ENCODE data around the gene STX1B. TPM values are rescaled to one million over a fixed set of nuclear protein-coding genes. Genes with fewer than 3 reads are reported as not detected.
"Not testable (repeated sequence)": the region's sequence is repeated elsewhere in the genome, so short reads cannot be mapped to it uniquely, and the experiment has no call there.

STX1B gene
- total RNA-seq, 2 experiments from 2014 or later, result 3.5 to 3.6 TPM

- Mint-ChIP-seq H3K27ac (no peak overlapping the region), H3K27me3 (peaks cover 3% of the 10 kb centered on the region), H3K36me3 (peaks cover 13% of the 10 kb centered on the region), H3K9me3 (ENCODE audit: low read depth) (no peaks in the 10 kb centered on the region), H3K4me1 (peaks cover 27% of the 10 kb centered on the region), H3K4me3 (no peak overlapping the region)
- DNase-seq (no peak), ATAC-seq (no peak)
- CTCF ChIA-PET, result no interaction called here
Measured at GRCh38 chr16:31031276-31031675, 20.8 kb upstream of the STX1B start.

GRCh38 chr16:31029272-31029671, 18.8 kb upstream of the STX1B start:
- CTCF ChIA-PET, result interaction anchor here (0.9 kb wide), 1 partner anchor 15 kb away, joined by 3 read pairs; no protein-coding TSS in a partner anchor
- Mint-ChIP-seq H3K36me3 (peaks cover 5% of the 10 kb centered on the region), H3K4me1 (peaks cover 16% of the 10 kb centered on the region), H3K4me3 (no peak overlapping the region), H3K27ac (no peak overlapping the region), H3K27me3 (peaks cover 3% of the 10 kb centered on the region), H3K9me3 (ENCODE audit: low read depth) (no peaks in the 10 kb centered on the region)
- no peak for DNase-seq
- ATAC-seq, result no peak

- CTCF ChIA-PET, result no interaction called here
- Mint-ChIP-seq H3K9me3 (ENCODE audit: low read depth) (no peaks in the 10 kb centered on the region), H3K27ac (no peak overlapping the region), H3K4me1 (peaks cover 9% of the 10 kb centered on the region), H3K27me3 (no peaks in the 10 kb centered on the region), H3K4me3 (no peak overlapping the region), H3K36me3 (no peaks in the 10 kb centered on the region)
- ATAC-seq (no peak), DNase-seq (no peak)
Measured at GRCh38 chr16:31025339-31025738, 14.9 kb upstream of the STX1B start.

DNA sequence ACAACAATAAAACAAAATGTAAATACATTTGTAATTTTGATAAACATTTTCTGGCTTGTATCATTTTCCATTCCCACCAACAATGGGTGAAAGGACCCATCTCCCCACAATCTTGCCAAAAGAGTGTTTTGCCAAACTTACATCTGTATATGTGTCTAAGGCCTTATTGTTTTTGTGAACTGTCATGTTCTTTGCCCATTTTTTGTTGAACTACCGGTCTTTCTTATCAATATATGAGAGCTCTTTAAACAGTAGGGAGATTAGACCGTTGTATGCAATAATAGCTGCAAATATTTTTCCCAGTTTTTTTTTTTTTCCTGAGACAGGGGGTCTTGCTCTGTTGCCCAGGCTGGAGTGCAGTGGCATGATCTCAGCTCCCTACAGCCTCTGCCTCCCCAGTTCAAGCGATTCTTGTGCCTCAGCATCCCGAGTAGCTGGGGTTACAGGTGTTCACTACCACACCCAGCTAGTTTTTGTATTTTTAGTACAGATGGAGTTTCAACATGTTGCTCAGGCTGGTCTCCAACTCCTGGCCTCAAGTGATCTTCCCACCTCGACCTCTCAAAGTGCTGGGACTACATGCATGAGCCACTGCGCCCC, 13.3 kb upstream of the STX1B start:
- no peak for ATAC-seq
- no peak for DNase-seq
- no peaks in the 10 kb centered on the region for H3K27me3 Mint-ChIP-seq
- H3K4me1 Mint-ChIP-seq, result peaks cover 9% of the 10 kb centered on the region
- CTCF ChIA-PET, result interaction anchor here (1.3 kb wide), 1 partner anchor 39 kb away, joined by 3 read pairs; the partner anchor contains the start of gene HSD3B7
- H3K9me3 Mint-ChIP-seq (ENCODE audit: low read depth), result no peaks in the 10 kb centered on the region
- no peak overlapping the region for H3K4me3 Mint-ChIP-seq
- H3K27ac Mint-ChIP-seq, result no peak overlapping the region
- no peaks in the 10 kb centered on the region for H3K36me3 Mint-ChIP-seq

- ATAC-seq (no peak), DNase-seq (no peak)
- Mint-ChIP-seq H3K27me3 (no peaks in the 10 kb centered on the region), H3K36me3 (no peaks in the 10 kb centered on the region), H3K4me1 (peaks cover 9% of the 10 kb centered on the region), H3K4me3 (no peak overlapping the region), H3K27ac (no peak overlapping the region), H3K9me3 (ENCODE audit: low read depth) (no peaks in the 10 kb centered on the region)
- CTCF ChIA-PET, result interaction anchor here (1.4 kb wide), 1 partner anchor 421 kb away, joined by 3 read pairs; no protein-coding TSS in a partner anchor
Measured at GRCh38 chr16:31023252-31023602, 12.8 kb upstream of the STX1B start.

GRCh38 chr16:31022544-31023251, 12.3 kb upstream of the STX1B start:
- H3K9me3 Mint-ChIP-seq (ENCODE audit: low read depth), result no peaks in the 10 kb centered on the region
- H3K27me3 Mint-ChIP-seq, result no peaks in the 10 kb centered on the region
- H3K36me3 Mint-ChIP-seq, result no peaks in the 10 kb centered on the region
- H3K4me3 Mint-ChIP-seq, result no peak overlapping the region
- CTCF ChIA-PET, result interaction anchor here (1.4 kb wide), 1 partner anchor 421 kb away, joined by 3 read pairs; no protein-coding TSS in a partner anchor
- H3K27ac Mint-ChIP-seq, result no peak overlapping the region
- H3K4me1 Mint-ChIP-seq, result peaks cover 9% of the 10 kb centered on the region
- DNase-seq (no peak), ATAC-seq (no peak)

DNA sequence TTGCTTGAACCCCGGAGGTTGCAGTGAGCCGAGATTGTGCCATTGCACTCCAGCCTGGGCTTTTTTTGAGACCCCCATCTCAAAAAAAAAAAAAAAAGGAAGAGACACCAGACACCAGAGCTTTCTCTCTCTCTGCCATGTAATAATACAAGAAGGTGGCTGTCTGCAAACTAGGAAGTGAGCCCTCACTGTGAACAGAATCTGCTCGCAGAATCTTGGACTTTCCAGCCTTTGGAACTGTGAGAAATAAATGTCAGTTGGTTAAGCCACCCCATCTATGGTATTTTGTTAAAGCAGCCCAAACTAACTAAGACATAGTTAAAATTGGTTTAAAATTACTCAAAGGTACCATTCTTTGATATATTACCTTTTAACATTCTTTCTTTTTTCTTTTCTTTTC, 10.1 kb upstream of the STX1B start:
- no peak for ATAC-seq
- no peaks in the 10 kb centered on the region for H3K9me3 Mint-ChIP-seq (ENCODE audit: low read depth)
- CTCF ChIA-PET, result interaction anchor here (1.1 to 2.0 kb wide), 2 partner anchors 35 to 218 kb away, joined by 3 to 7 read pairs; no protein-coding TSS in a partner anchor

DNA sequence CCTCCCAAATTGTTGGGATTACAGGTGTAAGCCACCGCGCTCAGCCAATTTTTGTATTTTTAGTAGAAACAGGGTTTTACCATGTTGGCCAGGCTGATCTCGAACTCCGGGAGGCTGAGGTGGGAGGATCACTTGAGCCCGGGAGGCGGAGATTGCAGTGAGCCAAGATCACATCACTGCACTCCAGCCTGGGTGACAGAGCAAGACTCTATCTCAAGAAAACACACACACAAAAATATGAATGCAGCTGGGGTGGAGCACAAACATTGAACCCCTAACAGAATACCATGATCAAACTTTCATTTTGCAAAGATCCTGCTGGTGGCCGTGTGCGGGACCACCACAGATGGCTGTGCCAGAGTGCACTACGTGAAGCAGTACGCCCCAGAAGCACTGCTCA, 7.3 kb upstream of the STX1B start:
- DNase-seq; H3K9me3 Mint-ChIP-seq (ENCODE audit: low read depth); H3K4me3 Mint-ChIP-seq; CTCF ChIA-PET; H3K36me3 Mint-ChIP-seq; ATAC-seq; H3K27ac Mint-ChIP-seq; H3K4me1 Mint-ChIP-seq: not testable (repeated sequence)
- peaks cover 23% of the 10 kb centered on the region for H3K27me3 Mint-ChIP-seq

More for the DNA sequence above, 10.1 kb upstream of the STX1B start:
- Mint-ChIP-seq H3K4me3 (no peak overlapping the region), H3K27me3 (peaks cover 5% of the 10 kb centered on the region), H3K27ac (no peak overlapping the region), H3K4me1 (peaks cover 9% of the 10 kb centered on the region), H3K36me3 (no peaks in the 10 kb centered on the region)
- no peak for DNase-seq

DNA sequence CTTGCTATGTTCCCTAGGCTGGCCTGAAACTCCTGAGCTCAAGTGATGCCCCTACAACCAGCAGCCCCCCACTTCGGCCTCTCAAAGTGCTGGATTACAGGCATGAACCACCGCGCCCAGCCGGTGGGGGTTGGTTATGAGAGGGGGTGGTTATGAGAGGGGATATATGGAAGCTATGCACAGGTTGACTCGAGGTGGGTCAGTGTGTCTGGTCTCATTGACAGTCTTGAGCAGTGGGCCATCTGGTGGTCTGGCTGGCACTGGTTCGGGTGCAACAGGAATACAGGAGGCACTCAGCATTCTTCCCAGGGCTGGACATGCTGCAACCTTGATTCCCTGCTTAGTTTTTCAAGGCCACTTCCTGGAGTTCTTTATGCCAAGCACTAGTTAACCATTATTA, 5.6 kb upstream of the STX1B start:
- Mint-ChIP-seq H3K9me3 (ENCODE audit: low read depth) (no peaks in the 10 kb centered on the region), H3K4me1 (peaks cover 3% of the 10 kb centered on the region), H3K4me3 (no peak overlapping the region), H3K36me3 (no peaks in the 10 kb centered on the region), H3K27ac (no peak overlapping the region), H3K27me3 (peaks cover 39% of the 10 kb centered on the region)
- CTCF ChIA-PET, result interaction anchor here (1.0 kb wide), 2 partner anchors 62 to 80 kb away, joined by 3 to 4 read pairs; no protein-coding TSS in a partner anchor
- DNase-seq (no peak), ATAC-seq (no peak)

- H3K27me3 Mint-ChIP-seq, result peaks cover 57% of the 10 kb centered on the region
- H3K4me3 Mint-ChIP-seq; H3K27ac Mint-ChIP-seq; H3K4me1 Mint-ChIP-seq; H3K36me3 Mint-ChIP-seq; CTCF ChIA-PET; H3K9me3 Mint-ChIP-seq (ENCODE audit: low read depth); ATAC-seq; DNase-seq: not testable (repeated sequence)
Measured at GRCh38 chr16:31013292-31013691, 2.9 kb upstream of the STX1B start.

GRCh38 chr16:31011815-31012214, 1.4 kb upstream of the STX1B start:
- H3K36me3 Mint-ChIP-seq; H3K27ac Mint-ChIP-seq; ATAC-seq; H3K4me3 Mint-ChIP-seq; H3K9me3 Mint-ChIP-seq (ENCODE audit: low read depth); H3K4me1 Mint-ChIP-seq; DNase-seq: not testable (repeated sequence)
- CTCF ChIA-PET, result interaction anchor here (0.7 kb wide), 1 partner anchor 403 kb away, joined by 3 read pairs; no protein-coding TSS in a partner anchor
- peaks cover 63% of the 10 kb centered on the region for H3K27me3 Mint-ChIP-seq

- H3K9me3 Mint-ChIP-seq (ENCODE audit: low read depth), result no peaks in the 10 kb centered on the region
- no peak for ATAC-seq
- H3K27ac Mint-ChIP-seq, result no peak overlapping the region
- CTCF ChIA-PET, result interaction anchor here (1.2 kb wide), 1 partner anchor 15 kb away, joined by 3 read pairs; no protein-coding TSS in a partner anchor
- no peak for DNase-seq
- H3K27me3 Mint-ChIP-seq, result peaks cover 67% of the 10 kb centered on the region
- H3K4me1 Mint-ChIP-seq, result peaks cover 6% of the 10 kb centered on the region
- no peak overlapping the region for H3K4me3 Mint-ChIP-seq
- H3K36me3 Mint-ChIP-seq, result no peaks in the 10 kb centered on the region
Measured at GRCh38 chr16:31009894-31010584, 399 bp downstream of the STX1B start.

GRCh38 chr16:31009120-31009519, 1.3 kb downstream of the STX1B start:
- Mint-ChIP-seq H3K36me3 (no peaks in the 10 kb centered on the region), H3K9me3 (ENCODE audit: low read depth) (no peaks in the 10 kb centered on the region), H3K27me3 (peaks cover 63% of the 10 kb centered on the region), H3K4me1 (peaks cover 6% of the 10 kb centered on the region), H3K4me3 (no peak overlapping the region), H3K27ac (no peak overlapping the region)
- no peak for DNase-seq
- CTCF ChIA-PET, result interaction anchor here (0.8 to 1.2 kb wide), 3 partner anchors 10 to 31 kb away, joined by 3 read pairs; no protein-coding TSS in a partner anchor
- no peak for ATAC-seq

Measured in activated CD8-positive, alpha-beta memory T cell treated with anti-CD3 and anti-CD28 coated beads, Interleukin-2, amount 10 ng/mL, durations not matched to agents 7 days and 5 days (primary cell).